HG03103 (cell line): ENCODE data around the gene DDX10.
"Not testable (repeated sequence)": the region's sequence is repeated elsewhere in the genome, so short reads cannot be mapped to it uniquely, and the experiment has no call there.

Source experiments
- ATAC-seq: cut with Tn5 transposase; IDR thresholded peaks from one replicate; pipeline ENCODE4 v1.9.1; 2021; ENCODE audit warnings: low read depth; ENCODE audit not compliant: unreplicated experiment

DDX10 gene

GRCh38 chr11:108664730-108665525 lies at the start of gene DDX10:
DDX10 (plus strand) TSS chr11:108665069; CDS start chr11:108665154, 85 bp downstream.
- peak; percentile 83 for ATAC-seq

GRCh38 chr11:108616549-108616948 lies 48.3 kb upstream of the DDX10 start:
- no peak for ATAC-seq

- no peak for ATAC-seq
Measured at GRCh38 chr11:108617055-108617454, 47.8 kb upstream of the DDX10 start.

GRCh38 chr11:108618529-108618928 lies 46.3 kb upstream of the DDX10 start:
- ATAC-seq, result no peak

GRCh38 chr11:108620958-108621772 lies 43.7 kb upstream of the DDX10 start:
- peak; percentile 82 for ATAC-seq

GRCh38 chr11:108622341-108622740 lies 42.5 kb upstream of the DDX10 start:
- ATAC-seq, result no peak

GRCh38 chr11:108624196-108624925 lies 40.5 kb upstream of the DDX10 start:
- ATAC-seq, result no peak

GRCh38 chr11:108628326-108628725 lies 36.5 kb upstream of the DDX10 start:
- ATAC-seq, result no peak

- no peak for ATAC-seq
Measured at GRCh38 chr11:108628812-108629211, 36.1 kb upstream of the DDX10 start.

GRCh38 chr11:108629274-108629673 lies 35.6 kb upstream of the DDX10 start:
- ATAC-seq, result no peak

GRCh38 chr11:108632041-108632704 lies 32.7 kb upstream of the DDX10 start:
- ATAC-seq, result no peak

- ATAC-seq, result no peak
Measured at GRCh38 chr11:108635106-108635505, 29.8 kb upstream of the DDX10 start.

GRCh38 chr11:108636222-108636621 lies 28.6 kb upstream of the DDX10 start:
- no peak for ATAC-seq

GRCh38 chr11:108639146-108639545 lies 25.7 kb upstream of the DDX10 start:
- ATAC-seq, result no peak

- ATAC-seq, result not testable (repeated sequence)
Measured at GRCh38 chr11:108641752-108642151, 23.1 kb upstream of the DDX10 start.

- ATAC-seq, result no peak
Measured at GRCh38 chr11:108643974-108644373, 20.9 kb upstream of the DDX10 start.

- no peak for ATAC-seq
Measured at GRCh38 chr11:108645970-108646369, 18.9 kb upstream of the DDX10 start.

- no peak for ATAC-seq
Measured at GRCh38 chr11:108647387-108647700, 17.5 kb upstream of the DDX10 start.

- peak; percentile 93 for ATAC-seq
Measured at GRCh38 chr11:108647701-108648527, 17.0 kb upstream of the DDX10 start.

- ATAC-seq, result no peak
Measured at GRCh38 chr11:108648528-108648885, 16.4 kb upstream of the DDX10 start.
